Measurements from ENCODE around the gene GPR35.
"Not testable (repeated sequence)": the region's sequence is repeated elsewhere in the genome, so short reads cannot be mapped to it uniquely, and the experiment has no call there.

GPR35 gene

GRCh38 chr2:240672701-240673190 lies 47.5 kb downstream of the GPR35 start:
- Histone ChIP-seq H3K4me1 (ENCODE audit: control insufficient read depth, insufficient read depth, low read length) (no peaks in the 10 kb centered on the region), H3K4me3 (ENCODE audit: low read depth, low read length) (peak overlapping the region; percentile 20; the same call in 1 of the 2 replicates), H3K27me3 (ENCODE audit: control insufficient read depth, insufficient read depth, low read length) (peaks cover 14% of the 10 kb centered on the region), H3K36me3 (ENCODE audit: control insufficient read depth, insufficient read depth, low read length) (no peaks in the 10 kb centered on the region), H3K27ac (ENCODE audit: low read depth, low read length) (no peak overlapping the region), H3K9ac (ENCODE audit: low read length) (no peak overlapping the region), H3K9me3 (ENCODE audit: control insufficient read depth, insufficient read depth, low read depth, low read length) (no peaks in the 10 kb centered on the region)

- H3K4me1 ChIP-seq (ENCODE audit: control insufficient read depth, insufficient read depth, low read length); H3K36me3 ChIP-seq (ENCODE audit: control insufficient read depth, insufficient read depth, low read length); H3K9me3 ChIP-seq (ENCODE audit: control insufficient read depth, insufficient read depth, low read depth, low read length); H3K4me3 ChIP-seq (ENCODE audit: low read depth, low read length); H3K9ac ChIP-seq (ENCODE audit: low read length); H3K27ac ChIP-seq (ENCODE audit: low read depth, low read length): not testable (repeated sequence)
- peaks cover 14% of the 10 kb centered on the region for H3K27me3 ChIP-seq (ENCODE audit: control insufficient read depth, insufficient read depth, low read length)
Measured at GRCh38 chr2:240674461-240675184, 49.3 kb downstream of the GPR35 start.

- not testable (repeated sequence) for H3K4me1 ChIP-seq (ENCODE audit: control insufficient read depth, insufficient read depth, low read length); H3K36me3 ChIP-seq (ENCODE audit: control insufficient read depth, insufficient read depth, low read length); H3K27ac ChIP-seq (ENCODE audit: low read depth, low read length); H3K9me3 ChIP-seq (ENCODE audit: control insufficient read depth, insufficient read depth, low read depth, low read length); H3K9ac ChIP-seq (ENCODE audit: low read length); H3K4me3 ChIP-seq (ENCODE audit: low read depth, low read length)
- H3K27me3 ChIP-seq (ENCODE audit: control insufficient read depth, insufficient read depth, low read length), result peaks cover 14% of the 10 kb centered on the region
Measured at GRCh38 chr2:240675345-240675744, 50.1 kb downstream of the GPR35 start.

- H3K27ac ChIP-seq (ENCODE audit: low read depth, low read length), result not testable (repeated sequence)
Measured at GRCh38 chr2:240678043-240678442, 52.8 kb downstream of the GPR35 start.

GRCh38 chr2:240678909-240679308 lies 53.6 kb downstream of the GPR35 start:
- not testable (repeated sequence) for H3K9me3 ChIP-seq (ENCODE audit: control insufficient read depth, insufficient read depth, low read depth, low read length); H3K4me3 ChIP-seq (ENCODE audit: low read depth, low read length); H3K27ac ChIP-seq (ENCODE audit: low read depth, low read length); H3K4me1 ChIP-seq (ENCODE audit: control insufficient read depth, insufficient read depth, low read length); H3K27me3 ChIP-seq (ENCODE audit: control insufficient read depth, insufficient read depth, low read length); H3K36me3 ChIP-seq (ENCODE audit: control insufficient read depth, insufficient read depth, low read length); H3K9ac ChIP-seq (ENCODE audit: low read length)

More at GRCh38 chr2:240678043-240678442, 52.8 kb downstream of the GPR35 start:
- not testable (repeated sequence) for H3K9ac ChIP-seq (ENCODE audit: low read length); H3K36me3 ChIP-seq (ENCODE audit: control insufficient read depth, insufficient read depth, low read length); H3K27me3 ChIP-seq (ENCODE audit: control insufficient read depth, insufficient read depth, low read length); H3K4me3 ChIP-seq (ENCODE audit: low read depth, low read length); H3K4me1 ChIP-seq (ENCODE audit: control insufficient read depth, insufficient read depth, low read length); H3K9me3 ChIP-seq (ENCODE audit: control insufficient read depth, insufficient read depth, low read depth, low read length)

- not testable (repeated sequence) for H3K36me3 ChIP-seq (ENCODE audit: control insufficient read depth, insufficient read depth, low read length); H3K4me1 ChIP-seq (ENCODE audit: control insufficient read depth, insufficient read depth, low read length); H3K27me3 ChIP-seq (ENCODE audit: control insufficient read depth, insufficient read depth, low read length); H3K9ac ChIP-seq (ENCODE audit: low read length); H3K9me3 ChIP-seq (ENCODE audit: control insufficient read depth, insufficient read depth, low read depth, low read length); H3K27ac ChIP-seq (ENCODE audit: low read depth, low read length); H3K4me3 ChIP-seq (ENCODE audit: low read depth, low read length)
Measured at GRCh38 chr2:240680185-240680584, 54.9 kb downstream of the GPR35 start.
